ENCODE results near the gene DNAJC3.
"Not testable (repeated sequence)": the region's sequence is repeated elsewhere in the genome, so short reads cannot be mapped to it uniquely, and the experiment has no call there.

The DNAJC3 gene

GRCh38 chr13:95781016-95781415 lies 104.1 kb downstream of the DNAJC3 start:
- Histone ChIP-seq H3K9ac (ENCODE audit: low read length) (no peak overlapping the region), H4K20me1 (ENCODE audit: insufficient read depth, low read length) (0 out of 2 replicates have a peak, but pooled peaks cover 7% of the 10 kb centered on the region), H3K27me3 (ENCODE audit: low read depth, low read length) (no peaks in the 10 kb centered on the region), H3K79me2 (ENCODE audit: low read length) (0 out of 2 replicates have a peak, but pooled peaks cover 6% of the 10 kb centered on the region), H3K4me3 (ENCODE audit: low read length) (no peak overlapping the region), H3K27ac (ENCODE audit: low read length) (no peak overlapping the region), H3K4me2 (ENCODE audit: low read length) (no peak overlapping the region), H3K9me3 (ENCODE audit: insufficient read depth, low read length) (no peaks in the 10 kb centered on the region), H3K4me1 (ENCODE audit: low read length) (no peaks in the 10 kb centered on the region), H2AFZ (ENCODE audit: low read depth, low read length) (no peak overlapping the region), H3K36me3 (replicated peaks; ENCODE audit: low read depth, low read length) (peaks cover 23% of the 10 kb centered on the region)
- no peak for TF ChIP-seq EZH2phosphoT487 (IDR thresholded peaks at IDR 0.05; ENCODE audit: low read depth)
- TF ChIP-seq CTCF (IDR thresholded peaks at IDR 0.05; ENCODE audit: low read depth, low read length): no peak

- not testable (repeated sequence) for H3K4me3 ChIP-seq (ENCODE audit: low read length); H3K9me3 ChIP-seq (ENCODE audit: insufficient read depth, low read length); H2AFZ ChIP-seq (ENCODE audit: low read depth, low read length); H3K79me2 ChIP-seq (ENCODE audit: low read length); H3K27ac ChIP-seq (ENCODE audit: low read length); H3K4me1 ChIP-seq (ENCODE audit: low read length); H4K20me1 ChIP-seq (ENCODE audit: insufficient read depth, low read length); H3K9ac ChIP-seq (ENCODE audit: low read length); H3K4me2 ChIP-seq (ENCODE audit: low read length); H3K27me3 ChIP-seq (ENCODE audit: low read depth, low read length)
- peaks cover 23% of the 10 kb centered on the region for H3K36me3 ChIP-seq (replicated peaks; ENCODE audit: low read depth, low read length)
Observed at GRCh38 chr13:95781940-95782339, 105.0 kb downstream of the DNAJC3 start.

GRCh38 chr13:95783747-95784146 lies 106.8 kb downstream of the DNAJC3 start:
- H3K9me3 ChIP-seq (ENCODE audit: insufficient read depth, low read length): no peaks in the 10 kb centered on the region
- no peak overlapping the region for H3K4me2 ChIP-seq (ENCODE audit: low read length)
- 0 out of 2 replicates have a peak, but pooled peaks cover 7% of the 10 kb centered on the region for H4K20me1 ChIP-seq (ENCODE audit: insufficient read depth, low read length)
- no peaks in the 10 kb centered on the region for H3K4me1 ChIP-seq (ENCODE audit: low read length)
- H3K9ac ChIP-seq (ENCODE audit: low read length): no peak overlapping the region
- H3K4me3 ChIP-seq (ENCODE audit: low read length): no peak overlapping the region
- no peaks in the 10 kb centered on the region for H3K27me3 ChIP-seq (ENCODE audit: low read depth, low read length)
- H3K79me2 ChIP-seq (ENCODE audit: low read length): 0 out of 2 replicates have a peak, but pooled peaks cover 6% of the 10 kb centered on the region
- no peak overlapping the region for H2AFZ ChIP-seq (ENCODE audit: low read depth, low read length)
- no peak overlapping the region for H3K27ac ChIP-seq (ENCODE audit: low read length)
- TF ChIP-seq EZH2phosphoT487 (IDR thresholded peaks at IDR 0.05; ENCODE audit: low read depth) (no peak), CTCF (IDR thresholded peaks at IDR 0.05; ENCODE audit: low read depth, low read length) (no peak)
- peaks cover 31% of the 10 kb centered on the region for H3K36me3 ChIP-seq (replicated peaks; ENCODE audit: low read depth, low read length)

DNA sequence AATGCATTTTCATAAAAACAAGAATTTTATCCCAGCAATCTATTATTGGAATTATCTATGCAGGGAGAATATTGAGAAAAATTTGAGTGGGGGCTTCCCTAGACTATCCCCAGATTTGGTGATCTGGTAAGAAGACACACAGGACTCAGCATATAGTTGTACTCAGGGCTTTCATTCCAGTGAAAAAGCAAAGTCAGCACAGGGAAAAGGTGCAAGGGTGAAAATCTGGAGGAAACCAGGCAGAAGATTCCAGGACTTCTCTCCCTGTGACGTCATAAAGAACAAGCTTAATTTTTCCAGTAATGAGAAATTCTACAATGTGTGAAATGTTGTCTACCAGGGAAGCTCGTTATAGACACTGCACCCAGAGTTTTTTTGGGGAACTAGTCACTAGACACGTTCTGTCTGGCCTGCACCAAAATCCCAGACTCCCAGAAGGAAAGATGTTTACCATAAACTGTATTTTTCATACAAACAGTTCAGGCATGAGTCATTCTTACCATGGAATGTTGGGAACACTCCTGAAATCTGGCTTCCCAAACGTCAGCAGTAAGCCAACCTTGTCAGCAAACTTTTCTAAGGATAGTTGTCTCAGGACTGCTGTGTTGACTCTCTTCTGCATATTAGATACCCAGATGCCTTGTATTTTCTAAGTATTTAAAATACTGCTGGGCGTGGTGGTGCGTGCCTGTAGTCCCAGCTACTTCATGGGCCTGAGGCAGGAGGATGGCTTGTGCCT lies 107.4 kb downstream of the DNAJC3 start:
- no peak for TF ChIP-seq EZH2phosphoT487 (IDR thresholded peaks at IDR 0.05; ENCODE audit: low read depth)
- no peak for TF ChIP-seq CTCF (IDR thresholded peaks at IDR 0.05; ENCODE audit: low read depth, low read length)
- H3K4me2 ChIP-seq (ENCODE audit: low read length): no peak overlapping the region
- H3K4me3 ChIP-seq (ENCODE audit: low read length): no peak overlapping the region
- no peaks in the 10 kb centered on the region for H3K9me3 ChIP-seq (ENCODE audit: insufficient read depth, low read length)
- peaks cover 33% of the 10 kb centered on the region for H3K36me3 ChIP-seq (replicated peaks; ENCODE audit: low read depth, low read length)
- H3K4me1 ChIP-seq (ENCODE audit: low read length): no peaks in the 10 kb centered on the region
- H3K27ac ChIP-seq (ENCODE audit: low read length): no peak overlapping the region
- H3K9ac ChIP-seq (ENCODE audit: low read length): no peak overlapping the region
- H4K20me1 ChIP-seq (ENCODE audit: insufficient read depth, low read length): 0 out of 2 replicates have a peak, but pooled peaks cover 7% of the 10 kb centered on the region
- H3K79me2 ChIP-seq (ENCODE audit: low read length): 0 out of 2 replicates have a peak, but pooled peaks cover 6% of the 10 kb centered on the region
- no peaks in the 10 kb centered on the region for H3K27me3 ChIP-seq (ENCODE audit: low read depth, low read length)
- no peak overlapping the region for H2AFZ ChIP-seq (ENCODE audit: low read depth, low read length)

All from OCI-LY3 (cell line).